NOMO-1 treated with dmso at 0.1 percent for 144 hours (cell line): ENCODE results near the gene TRPM2.

ENCODE experiments used
- DNase-seq: peaks from one replicate; lab custom pipeline; 2025; ENCODE audit not compliant: unreplicated experiment; lab: John Stamatoyannopoulos, UW

Gene TRPM2

DNA sequence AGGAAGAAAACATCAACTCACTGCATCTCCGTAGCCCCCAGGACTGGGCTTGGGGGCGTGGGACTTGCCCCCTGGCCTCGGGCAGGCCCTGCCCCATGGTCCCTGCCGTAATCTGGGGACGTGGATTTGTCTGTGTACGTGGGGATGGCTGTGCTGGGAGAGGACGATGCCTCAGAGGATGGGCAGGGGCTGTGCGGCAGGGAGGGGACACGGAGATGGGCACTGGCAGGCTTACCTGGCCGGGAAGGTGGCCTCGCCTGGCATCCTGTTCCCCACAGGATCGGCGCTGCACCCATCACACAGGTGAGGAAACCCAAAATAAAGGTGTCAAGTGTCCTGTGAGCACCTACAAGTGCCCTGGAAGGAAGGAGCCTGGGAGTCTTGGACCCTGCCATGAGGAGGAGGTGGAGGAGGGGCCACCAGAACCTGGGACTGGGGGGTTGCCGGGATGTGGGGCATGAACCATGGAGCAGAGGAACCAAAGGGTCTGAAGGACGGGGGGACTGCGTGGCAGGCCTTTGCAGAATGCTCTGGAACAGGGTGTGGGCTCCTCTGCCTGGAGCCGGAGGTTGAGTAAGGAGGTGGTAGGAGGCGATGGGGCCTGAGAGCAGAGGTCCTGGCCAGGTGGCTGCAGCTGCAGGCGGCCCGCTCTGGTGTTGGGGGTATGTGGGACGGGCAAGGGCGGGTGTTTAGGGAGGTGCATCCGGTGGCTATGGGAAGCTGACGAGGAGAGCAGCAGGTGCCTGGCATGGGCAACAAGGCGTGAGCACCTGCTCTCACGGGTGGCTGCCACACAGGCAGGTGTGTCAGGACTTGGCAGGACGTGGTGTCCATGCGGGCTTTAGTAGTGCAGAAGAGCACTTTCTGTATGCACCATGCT lies 74.1 kb downstream of the TRPM2 start:
- no peak for DNase-seq

DNA sequence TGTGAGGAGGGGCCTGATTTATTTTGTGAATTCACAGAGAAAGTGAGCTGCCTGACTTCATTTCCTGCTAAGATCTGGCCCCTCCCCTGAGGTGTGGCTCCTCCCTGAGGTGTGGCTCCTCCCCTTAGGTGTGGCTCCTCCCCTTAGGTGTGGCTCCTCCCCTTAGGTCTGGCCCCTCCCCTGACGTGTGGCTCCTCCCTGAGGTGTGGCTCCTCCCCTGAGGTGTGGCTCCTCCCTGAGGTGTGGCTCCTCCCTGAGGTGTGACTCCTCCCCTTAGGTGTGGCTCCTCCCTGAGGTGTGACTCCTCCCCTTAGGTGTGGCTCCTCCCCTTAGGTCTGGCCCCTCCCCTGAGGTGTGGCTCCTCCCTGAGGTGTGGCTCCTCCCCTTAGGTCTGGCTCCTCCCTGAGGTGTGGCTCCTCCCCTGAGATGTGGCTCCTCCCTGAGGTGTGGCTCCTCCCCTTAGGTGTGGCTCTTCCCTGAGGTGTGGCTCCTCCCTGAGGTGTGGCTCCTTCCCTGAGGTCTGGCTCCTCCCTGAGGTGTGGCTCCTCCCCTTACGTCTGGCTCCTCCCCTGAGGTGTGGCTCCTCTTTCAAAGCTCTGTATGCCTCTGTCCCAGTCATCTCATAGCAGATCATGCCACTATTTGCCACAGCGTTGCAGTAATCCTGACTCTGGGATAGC lies 75.0 kb downstream of the TRPM2 start:
- DNase-seq, result no peak

DNA sequence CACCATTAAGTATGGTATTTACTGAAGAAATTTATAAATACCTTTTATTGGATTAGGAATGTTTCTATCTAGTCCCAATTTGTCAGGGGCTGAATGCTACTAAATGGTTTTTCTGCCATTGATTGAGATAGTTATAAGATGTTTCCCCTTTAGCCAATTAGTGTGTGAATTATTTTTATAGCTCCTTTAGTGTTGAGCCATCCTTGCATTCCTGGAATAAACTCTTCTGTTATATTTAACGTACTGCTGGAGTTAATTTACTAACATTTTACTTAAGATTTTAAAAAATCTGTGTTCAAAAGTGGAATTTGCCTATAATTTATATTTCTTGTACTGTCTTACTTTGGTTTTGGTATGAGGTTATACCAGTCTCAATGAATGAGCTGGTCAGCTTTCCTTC lies 76.5 kb downstream of the TRPM2 start:
- DNase-seq, result no peak

DNA sequence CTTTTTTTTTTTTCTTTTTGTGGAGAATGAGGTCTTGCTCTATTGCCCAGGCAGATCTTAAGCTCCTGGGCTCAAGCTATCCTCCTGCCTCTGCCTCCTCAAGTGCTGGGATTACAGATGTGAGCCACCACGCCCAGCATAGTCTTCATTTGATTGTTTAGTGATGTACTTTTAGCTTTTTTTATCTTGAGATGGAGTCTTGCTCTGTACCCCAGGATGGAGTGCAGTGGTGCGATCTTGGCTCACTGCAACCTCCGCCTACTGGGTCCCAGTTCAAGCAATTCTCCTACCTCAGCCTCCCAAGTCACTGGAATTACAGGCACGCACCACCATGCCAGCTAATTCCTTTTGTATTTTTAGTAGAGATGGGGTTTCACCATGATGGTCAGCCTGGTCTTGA lies 77.9 kb downstream of the TRPM2 start:
- DNase-seq, result no peak

DNA sequence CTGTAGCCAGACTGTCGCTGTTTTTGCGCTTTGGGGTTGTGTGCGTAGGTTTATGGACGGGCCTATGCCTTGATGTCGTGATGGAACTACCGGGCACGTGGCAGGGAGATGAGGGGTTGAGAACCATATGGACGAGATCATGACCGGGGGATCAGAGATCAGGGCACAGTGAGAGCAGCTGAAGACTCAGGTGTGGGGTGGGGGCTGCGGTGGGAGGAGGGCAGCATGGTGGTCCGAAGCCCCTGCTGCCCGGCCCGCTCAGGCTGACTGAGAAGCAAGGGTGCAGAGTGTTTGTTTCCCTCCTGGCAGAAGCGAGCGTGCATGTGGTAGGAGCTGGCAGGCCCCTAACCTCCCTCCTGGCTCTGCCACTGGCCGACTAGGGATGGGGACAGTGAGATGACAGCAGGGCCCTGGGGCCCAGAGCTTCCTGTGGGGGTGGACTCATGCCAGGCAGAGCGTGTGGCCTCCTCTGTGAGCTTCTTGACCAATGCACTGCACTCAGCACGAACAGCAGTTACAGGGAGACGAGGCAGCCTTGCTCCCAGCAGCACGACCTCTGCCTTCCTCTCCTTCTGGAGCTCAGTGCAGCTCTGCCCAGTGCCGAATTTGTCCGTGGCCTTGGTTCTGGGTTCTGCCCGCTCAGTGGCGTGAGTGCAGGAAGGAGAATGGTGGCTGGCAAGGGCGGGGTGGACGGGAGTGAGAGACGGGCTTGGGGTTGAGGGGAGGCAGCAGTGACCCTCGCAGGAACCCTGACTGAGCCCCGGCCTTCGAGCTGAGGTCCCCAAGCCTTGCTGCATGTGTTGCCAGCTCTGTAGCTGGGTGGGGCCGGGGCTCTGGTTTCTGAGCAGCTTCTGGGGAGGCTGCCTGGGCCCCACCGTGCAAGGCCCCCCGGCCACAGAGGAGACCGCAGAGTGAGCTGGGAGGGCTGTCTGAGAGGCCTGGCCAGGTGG lies 79.7 kb downstream of the TRPM2 start:
- DNase-seq, result no peak

DNA sequence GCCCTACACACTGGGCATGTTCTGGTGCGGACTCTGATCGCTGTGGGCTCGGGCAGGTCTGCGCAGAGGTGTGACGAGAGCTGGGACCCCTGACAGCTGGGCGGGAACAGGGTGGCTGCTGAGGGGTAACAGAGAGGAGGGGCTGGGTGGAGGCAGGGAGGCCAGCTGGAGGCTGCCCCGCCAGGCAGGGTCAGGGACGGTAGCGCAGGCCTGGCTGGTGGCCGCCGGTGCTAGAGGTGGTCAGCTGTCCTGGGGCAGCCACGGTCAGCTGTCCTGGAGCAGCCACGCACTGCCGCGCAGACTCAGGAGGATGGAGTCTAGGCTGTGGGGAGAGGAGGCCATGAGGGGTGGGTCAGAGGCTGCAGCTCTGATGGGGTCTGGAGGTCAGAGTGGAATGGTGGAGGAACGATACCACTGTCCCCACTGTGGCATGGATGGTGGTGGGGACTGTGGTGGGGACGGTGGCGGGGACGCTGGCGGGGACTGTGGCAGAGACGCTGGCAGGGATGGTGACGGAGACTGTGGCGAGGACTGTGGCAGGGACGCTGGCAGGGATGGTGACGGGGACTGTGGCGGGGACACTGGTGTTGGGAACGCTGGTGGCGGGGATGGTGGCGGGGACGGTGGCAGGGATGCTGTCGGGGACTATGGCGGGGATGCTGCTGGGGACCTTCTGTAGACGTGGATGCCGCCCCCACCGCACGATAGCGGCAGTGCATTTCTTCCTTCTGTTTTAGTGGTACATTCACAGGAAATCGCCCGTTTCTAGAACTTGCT lies 80.6 kb downstream of the TRPM2 start:
- no peak for DNase-seq

DNA sequence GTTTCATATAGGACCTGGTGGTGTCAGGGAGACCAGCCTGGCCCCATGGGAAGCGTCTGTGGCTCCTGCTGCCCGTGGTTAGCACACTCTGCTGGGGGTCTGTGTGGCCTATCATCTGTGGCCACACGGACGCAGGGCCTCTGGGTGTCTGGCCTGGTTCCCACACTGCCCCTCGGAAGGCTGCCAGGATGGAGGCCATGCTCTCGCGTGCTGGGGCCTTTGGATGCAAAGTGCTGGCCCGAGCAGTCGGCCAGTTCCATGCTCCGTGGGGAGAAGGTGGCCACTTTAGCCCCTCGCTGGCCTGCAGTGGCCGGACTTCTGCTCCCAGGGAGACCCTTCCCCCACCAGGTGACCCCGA lies 81.1 kb downstream of the TRPM2 start:
- no peak for DNase-seq

DNA sequence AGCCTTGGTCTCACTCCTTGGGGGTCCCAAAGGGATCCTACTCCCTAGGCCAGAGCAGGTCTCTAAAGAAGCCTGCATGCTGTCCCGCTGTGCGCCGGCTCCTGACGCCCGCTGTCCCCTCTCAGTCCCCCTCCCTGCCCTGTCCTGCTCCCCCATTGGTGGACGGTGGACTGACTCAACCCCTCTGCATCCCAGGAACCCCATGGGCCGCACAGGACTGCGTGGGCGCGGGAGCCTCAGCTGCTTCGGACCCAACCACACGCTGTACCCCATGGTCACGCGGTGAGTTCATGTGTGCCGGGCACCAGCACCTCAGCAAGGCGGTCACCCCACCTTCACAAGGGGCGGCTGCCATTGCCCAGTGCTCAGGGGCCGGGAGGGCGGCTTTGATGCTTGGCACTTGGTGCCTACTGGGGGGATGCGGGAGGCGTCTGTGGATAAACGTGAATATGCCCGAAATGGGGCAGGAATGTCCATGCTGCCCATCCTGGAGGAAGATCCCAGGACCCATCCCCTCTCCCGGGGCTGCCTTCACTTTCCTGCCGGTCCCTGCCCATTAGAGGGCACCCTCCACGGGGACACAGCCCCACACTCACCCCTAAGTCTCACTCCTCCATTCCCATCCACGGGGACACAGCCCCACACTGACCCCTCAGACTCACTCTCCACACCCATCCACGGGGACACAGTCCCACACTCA lies 81.7 kb downstream of the TRPM2 start:
- DNase-seq, result no peak

DNA sequence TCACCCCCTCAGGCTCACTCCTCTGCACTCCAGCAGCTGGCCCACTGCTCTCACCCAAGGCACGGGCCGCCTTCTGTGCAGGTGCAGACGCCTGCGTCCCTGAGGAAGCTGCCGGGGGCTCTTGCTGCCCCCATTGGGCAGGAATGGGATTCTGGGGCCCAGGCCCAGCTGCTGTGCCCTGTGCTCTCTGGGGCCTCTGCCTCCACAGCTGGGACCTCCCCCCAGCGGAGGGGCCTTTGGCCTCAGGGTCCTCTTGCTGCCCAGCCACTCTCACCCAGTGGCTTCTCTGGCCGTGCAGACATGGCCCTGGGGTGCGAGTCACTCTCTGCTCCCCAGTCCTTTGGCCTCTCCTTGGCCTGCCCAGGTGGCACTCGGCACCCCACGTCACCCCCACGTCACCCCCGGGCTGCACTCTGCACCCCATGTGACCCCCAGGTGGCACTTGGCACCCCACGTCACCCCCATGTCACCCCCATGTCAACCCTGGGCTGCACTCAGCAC lies 82.7 kb downstream of the TRPM2 start:
- DNase-seq, result no peak

DNA sequence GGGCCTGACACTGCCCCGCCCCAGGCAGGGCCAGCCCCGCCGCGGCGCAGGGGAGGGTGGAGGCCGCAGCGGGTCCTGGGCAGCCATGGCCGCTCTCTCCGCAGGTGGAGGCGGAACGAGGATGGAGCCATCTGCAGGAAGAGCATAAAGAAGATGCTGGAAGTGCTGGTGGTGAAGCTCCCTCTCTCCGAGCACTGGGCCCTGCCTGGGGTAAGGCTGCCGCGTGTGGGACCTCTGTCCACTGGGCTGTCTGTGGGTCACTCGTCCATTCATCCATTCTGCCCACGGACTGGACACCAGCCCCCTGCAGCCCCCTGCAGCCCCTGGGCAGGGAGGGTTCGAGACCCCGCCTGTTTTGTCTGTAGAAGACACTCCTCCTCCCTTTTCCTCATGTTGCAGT lies 83.5 kb downstream of the TRPM2 start:
- no peak for DNase-seq

DNA sequence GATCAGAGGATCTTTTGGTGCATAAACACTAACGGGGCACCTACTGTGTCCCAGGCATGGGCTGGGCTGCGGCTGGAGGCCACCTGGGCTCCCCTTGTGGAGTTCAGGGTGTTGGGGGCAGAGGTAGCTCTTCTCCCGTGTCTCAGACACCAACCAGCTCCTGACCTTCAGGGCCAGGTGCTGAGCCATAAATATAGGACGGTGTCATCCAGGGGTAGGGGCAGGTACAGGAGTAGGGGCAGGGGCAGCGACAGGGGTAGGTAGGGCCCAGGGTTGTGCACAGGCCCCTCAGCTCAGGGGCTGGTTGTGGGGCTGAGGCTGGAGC lies 83.9 kb downstream of the TRPM2 start:
- DNase-seq, result no peak

DNA sequence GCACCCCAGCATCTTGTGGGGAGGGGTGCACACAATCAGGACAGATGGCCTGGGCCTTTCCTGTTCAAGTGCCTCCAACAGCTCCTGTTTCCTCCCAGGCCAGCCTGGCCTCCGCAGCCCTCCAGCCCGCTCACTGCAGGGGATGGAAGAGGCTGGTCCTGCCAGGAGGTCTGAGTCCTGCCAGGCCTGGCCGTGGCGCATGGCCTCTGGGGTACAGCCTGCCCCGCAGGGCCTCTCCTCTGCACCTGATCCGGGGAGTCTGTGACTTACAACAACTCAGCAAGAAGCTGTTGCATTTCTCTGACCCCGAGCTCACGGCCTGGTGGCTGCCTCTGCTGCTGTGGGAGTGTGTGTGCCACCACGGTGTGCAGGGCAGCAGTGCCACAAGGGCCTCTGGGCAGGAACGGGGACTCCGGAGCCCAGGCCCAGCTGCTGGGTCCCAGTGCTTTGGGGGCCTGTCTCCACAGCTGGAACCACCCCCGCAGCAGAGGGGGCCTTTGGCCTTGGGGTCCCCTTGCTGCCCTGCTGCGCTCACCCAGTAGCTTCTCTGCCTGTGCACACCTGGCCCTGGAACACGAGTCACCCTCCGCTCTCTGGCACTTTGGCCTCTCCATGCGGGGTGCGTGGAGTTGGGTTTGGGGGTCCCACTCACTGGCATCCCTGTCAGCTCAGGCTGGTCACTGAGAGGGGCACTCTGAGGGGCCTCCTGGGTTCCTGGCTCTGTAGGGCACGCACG lies 84.4 kb downstream of the TRPM2 start:
- no peak for DNase-seq

DNA sequence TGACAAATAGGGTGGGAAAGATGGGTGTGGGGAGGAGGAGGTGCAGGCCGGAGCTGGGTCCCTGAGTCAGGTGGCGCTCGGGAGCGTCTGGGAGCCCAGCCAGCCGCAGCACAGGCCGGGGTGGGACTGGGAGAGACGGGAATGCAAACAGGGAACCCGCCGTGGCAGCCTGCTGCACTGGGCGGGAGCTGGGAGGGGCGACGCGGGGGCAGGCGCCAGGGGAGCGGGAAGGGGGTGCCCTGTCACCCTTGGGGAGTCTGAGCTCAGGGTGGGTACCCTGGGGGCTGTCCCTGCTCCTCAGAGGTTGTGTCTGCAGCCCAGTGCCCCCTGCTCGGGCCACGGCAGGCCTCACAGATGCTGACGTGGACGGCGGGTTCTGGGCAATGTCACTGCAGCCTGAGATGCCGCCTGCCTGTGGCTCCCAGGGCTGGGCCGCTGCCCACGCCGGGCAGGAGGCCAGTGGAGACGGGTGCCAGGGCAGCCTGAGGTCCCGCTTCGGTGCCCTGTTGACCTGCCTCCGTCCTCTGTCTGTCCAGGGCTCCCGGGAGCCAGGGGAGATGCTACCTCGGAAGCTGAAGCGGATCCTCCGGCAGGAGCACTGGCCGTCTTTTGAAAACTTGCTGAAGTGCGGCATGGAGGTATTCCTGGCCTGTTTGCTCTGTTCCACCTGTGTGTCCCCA lies 85.2 kb downstream of the TRPM2 start:
- no peak for DNase-seq

DNA sequence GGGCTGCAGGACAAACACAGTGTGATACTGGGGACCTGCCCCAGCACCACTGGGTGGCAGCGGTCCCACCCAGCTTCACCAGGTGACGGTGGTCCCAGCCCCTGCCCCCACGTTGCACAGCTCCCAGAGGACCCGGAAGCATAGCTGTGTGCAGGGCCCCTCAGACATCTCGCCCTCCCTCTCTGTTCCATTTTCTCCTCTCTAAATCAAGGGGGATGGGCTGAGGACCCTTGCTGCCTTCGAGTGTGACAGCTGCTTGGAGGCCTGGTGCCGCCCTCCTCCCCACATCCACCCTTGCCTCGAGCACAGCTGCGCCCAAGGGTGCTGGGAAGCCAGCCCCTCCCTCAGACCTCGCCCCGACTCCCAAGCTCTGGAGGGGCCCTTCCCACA lies 85.8 kb downstream of the TRPM2 start:
- DNase-seq, result no peak

DNA sequence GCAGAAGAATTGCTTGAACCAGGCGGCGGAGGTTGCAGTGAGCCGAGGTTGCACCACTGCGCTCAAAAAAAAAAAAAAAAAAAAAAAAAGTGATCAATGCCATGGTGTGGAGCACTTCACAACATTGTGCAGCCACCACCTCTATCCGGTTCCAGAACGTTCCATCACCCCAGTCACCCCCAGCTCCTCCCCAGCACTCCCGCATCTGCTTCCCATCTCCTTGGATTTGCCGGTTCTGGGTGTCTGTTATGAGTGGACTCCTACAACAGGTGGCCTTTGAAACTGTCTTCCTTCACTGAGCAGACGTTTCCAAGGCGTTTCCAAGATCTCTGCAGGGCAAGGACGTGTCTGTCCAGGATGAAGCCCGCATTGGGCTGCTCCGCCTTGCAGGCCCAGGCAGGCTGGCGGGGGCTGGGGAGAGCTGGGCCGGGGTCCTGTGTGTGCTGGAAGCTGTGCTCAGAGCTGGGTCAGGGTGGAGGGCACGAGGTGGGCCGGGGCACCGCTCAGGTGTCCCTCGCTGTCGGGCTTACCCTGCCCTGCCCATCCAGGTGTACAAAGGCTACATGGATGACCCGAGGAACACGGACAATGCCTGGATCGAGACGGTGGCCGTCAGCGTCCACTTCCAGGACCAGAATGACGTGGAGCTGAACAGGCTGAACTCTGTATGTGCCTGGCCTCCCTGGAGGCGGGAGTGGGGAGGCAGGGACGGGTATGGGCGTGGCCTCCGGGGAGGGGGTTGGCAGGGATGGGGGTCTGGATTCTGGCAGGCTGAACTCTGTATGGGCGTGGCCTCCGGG lies 87.0 kb downstream of the TRPM2 start:
- no peak for DNase-seq

DNA sequence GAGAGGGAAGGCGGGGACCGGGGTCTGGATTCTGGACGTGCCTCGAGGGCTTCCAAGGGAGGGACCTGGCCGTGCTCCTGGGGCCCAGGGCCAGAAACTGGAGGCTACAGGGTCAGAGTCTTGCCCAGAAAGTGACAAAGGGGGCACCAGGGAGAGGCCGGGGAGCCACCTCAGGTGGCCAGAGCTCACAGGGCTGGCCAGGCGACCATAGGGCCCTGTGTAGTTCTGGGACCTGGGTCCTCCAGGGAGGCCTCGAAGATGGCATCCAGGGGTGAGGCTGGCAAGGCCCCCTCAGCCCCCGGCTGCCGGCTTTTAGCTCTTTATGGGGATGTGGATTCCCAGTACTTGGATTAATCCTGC lies 87.6 kb downstream of the TRPM2 start:
- no peak for DNase-seq

DNA sequence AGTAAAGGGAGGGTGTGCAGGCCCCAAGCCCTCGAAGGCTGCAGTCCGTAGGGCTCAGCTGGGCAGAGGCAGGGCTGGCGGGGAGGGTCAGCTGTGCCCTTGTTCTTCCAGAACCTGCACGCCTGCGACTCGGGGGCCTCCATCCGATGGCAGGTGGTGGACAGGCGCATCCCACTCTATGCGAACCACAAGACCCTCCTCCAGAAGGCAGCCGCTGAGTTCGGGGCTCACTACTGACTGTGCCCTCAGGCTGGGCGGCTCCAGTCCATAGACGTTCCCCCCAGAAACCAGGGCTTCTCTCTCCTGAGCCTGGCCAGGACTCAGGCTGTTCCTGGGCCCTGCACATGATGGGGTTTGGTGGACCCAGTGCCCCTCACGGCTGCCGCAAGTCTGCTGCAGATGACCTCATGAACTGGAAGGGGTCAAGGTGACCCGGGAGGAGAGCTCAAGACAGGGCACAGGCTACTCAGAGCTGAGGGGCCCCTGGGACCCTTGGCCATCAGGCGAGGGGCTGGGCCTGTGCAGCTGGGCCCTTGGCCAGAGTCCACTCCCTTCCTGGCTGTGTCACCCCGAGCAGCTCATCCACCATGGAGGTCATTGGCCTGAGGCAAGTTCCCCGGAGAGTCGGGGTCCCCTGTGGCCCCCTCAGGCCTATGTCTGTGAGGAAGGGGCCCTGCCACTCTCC lies 88.3 kb downstream of the TRPM2 start:
- DNase-seq, result no peak
